NT2/D1 (cell line): ENCODE data around the gene TRIM15.

Experiments
- SUZ12 ChIP-seq: IDR thresholded peaks from 2 replicates; pipeline ENCODE4 v1.6.1; 2011; ENCODE audit not compliant: insufficient read length, insufficient read depth; ENCODE audit errors: extremely low read depth
- YY1 ChIP-seq: IDR thresholded peaks from 2 replicates; pipeline ENCODE4 v1.6.1; 2011; ENCODE audit not compliant: insufficient read length, insufficient read depth
- ZNF274 ChIP-seq: IDR thresholded peaks from 2 replicates; pipeline ENCODE4 v1.6.1; 2011; ENCODE audit warnings: mild to moderate bottlenecking, low read depth, low read length

DNA sequence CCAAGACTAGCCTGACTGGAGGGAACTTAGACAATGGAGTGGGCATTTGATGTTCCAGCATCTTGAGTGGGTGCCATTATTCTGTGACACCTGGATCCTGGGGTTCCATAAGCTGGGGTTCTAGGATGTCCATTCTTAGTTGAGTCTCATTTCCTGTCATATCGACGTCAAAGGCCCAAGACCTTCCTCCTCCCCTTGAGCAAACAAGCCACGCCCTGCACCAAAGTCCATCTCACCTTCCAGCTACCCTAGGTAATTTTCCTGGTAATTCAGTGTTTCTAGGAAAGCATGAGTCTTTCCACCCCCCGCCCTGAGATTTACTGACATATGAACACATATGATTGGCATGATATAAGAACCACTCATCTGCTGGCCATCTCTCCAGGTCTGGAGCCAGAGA lies 27.6 kb upstream of the TRIM15 start, which contains the start of gene TRIM40:
- TF ChIP-seq SUZ12 (no peak), YY1 (no peak), ZNF274 (no peak)
